BJ (cell line): ENCODE measurements around the gene HMCN1. TPM values are rescaled to one million over a fixed set of nuclear protein-coding genes. Genes with fewer than 3 reads are reported as not detected.
A peak's percentile ranks its signal among the peaks of the same experiment; 100 is the strongest.

Experiments
- CTCF ChIA-PET: fragments of 350-600 bp; formaldehyde crosslinking; extraction: SDS; loops from one replicate; lab custom pipeline; 2021; ENCODE audit warnings: antibody characterized with exemption, inconsistent platforms; lab: Yijun Ruan, JAX
- POLR2A ChIA-PET: fragments of 300-600 bp; sonication (Branson Sonifier 250); formaldehyde crosslinking; extraction: SDS; loops from one replicate; lab custom pipeline; 2021; ENCODE audit warnings: antibody characterized with exemption; lab: Charles Lee
- DNase-seq: peaks from one replicate; pipeline ENCODE4 v3.0.0-alpha.2; 2011; ENCODE audit warnings: low read depth
- H3K27me3 ChIP-seq: 2 replicates; pipeline ENCODE4 v1.6.0; 2011; ENCODE audit warnings: low read length; ENCODE audit not compliant: control insufficient read depth, insufficient read depth
- H3K36me3 ChIP-seq: 2 replicates; pipeline ENCODE4 v1.5.1; 2011; ENCODE audit warnings: low read length; ENCODE audit not compliant: control insufficient read depth, insufficient read depth
- H3K4me3 ChIP-seq: 2 replicates; pipeline ENCODE4 v1.5.1; 2011; ENCODE audit warnings: low read depth, mild to moderate bottlenecking, control low read depth, low read length
- CTCF ChIP-seq: IDR thresholded peaks from 2 replicates; pipeline ENCODE4 v1.5.1; 2011; ENCODE audit warnings: low read depth, mild to moderate bottlenecking, control low read depth, inconsistent platforms, low read length, moderate library complexity; ENCODE audit not compliant: insufficient read depth
- polyA plus RNA-seq: library from polyadenylated mRNA; depleted of rRNA; stranded (reverse); fragments of >200 nt; gene quantifications from 2 replicates; pipeline ENCODE4 v1.2.3, GENCODE V29; 2011

Gene HMCN1
- polyA plus RNA-seq, 1 experiment = 13.3 TPM

GRCh38 chr1:185971688-185972087 is 237.5 kb downstream of the HMCN1 start:
- no peak for TF ChIP-seq CTCF
- Histone ChIP-seq H3K4me3 (no peak overlapping the region), H3K27me3 (no peaks in the 10 kb centered on the region), H3K36me3 (no peaks in the 10 kb centered on the region)
- POLR2A ChIA-PET = no interaction called here
- DNase-seq = peak; percentile 59
- CTCF ChIA-PET = interaction anchor here (0.7 to 1.0 kb wide), 2 partner anchors 184 to 204 kb away, joined by 3 read pairs; no protein-coding TSS in a partner anchor

DNA sequence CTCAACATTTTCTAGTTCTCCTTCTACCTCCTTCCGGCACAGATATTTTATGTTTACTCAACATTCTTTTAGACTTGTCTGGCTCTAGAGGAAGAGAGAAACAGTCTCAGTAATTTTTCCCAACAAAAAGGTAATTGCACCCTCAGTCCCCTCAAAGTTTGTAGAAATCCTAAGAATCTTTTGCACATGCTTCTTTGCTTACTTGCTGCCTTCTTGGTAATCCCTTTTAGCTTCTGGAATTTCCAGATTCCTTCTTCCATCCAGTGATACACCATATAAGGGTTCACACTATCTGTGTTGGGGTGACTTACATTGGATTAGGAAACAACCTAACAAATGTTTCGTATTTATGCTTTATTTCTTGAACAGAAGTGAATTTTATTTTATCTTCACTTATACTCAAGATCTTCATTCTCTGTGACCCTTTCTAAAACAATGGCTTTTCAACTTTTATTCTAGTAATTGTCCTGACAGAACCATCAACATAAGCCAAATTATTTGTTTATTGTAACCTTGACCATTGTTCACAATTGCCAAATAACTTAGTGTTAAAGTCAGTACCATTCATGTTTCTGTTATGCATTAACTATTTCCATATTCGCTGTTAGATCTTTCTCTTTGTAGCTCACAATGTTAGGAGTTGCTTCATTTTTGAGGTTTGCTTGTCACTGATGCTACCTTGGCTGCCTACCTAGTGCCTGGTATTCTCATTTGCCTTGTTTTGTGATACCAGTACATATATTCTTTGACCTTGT is 238.1 kb downstream of the HMCN1 start:
- ChIA-PET POLR2A (no interaction called here), CTCF (interaction anchor here (0.7 to 1.0 kb wide), 2 partner anchors 183 to 205 kb away, joined by 3 read pairs; no protein-coding TSS in a partner anchor)
- no peak for DNase-seq
- Histone ChIP-seq H3K27me3 (no peaks in the 10 kb centered on the region), H3K36me3 (no peaks in the 10 kb centered on the region), H3K4me3 (no peak overlapping the region)
- TF ChIP-seq CTCF = no peak

GRCh38 chr1:185973645-185974044 is 239.5 kb downstream of the HMCN1 start:
- POLR2A ChIA-PET = interaction anchor here (1.0 kb wide), 1 partner anchor 119 kb away, joined by 4 read pairs; no protein-coding TSS in a partner anchor

GRCh38 chr1:185974367-185975170 is 240.4 kb downstream of the HMCN1 start:
- ChIA-PET CTCF (no interaction called here), POLR2A (no interaction called here)
- Histone ChIP-seq H3K36me3 (no peaks in the 10 kb centered on the region), H3K27me3 (no peaks in the 10 kb centered on the region), H3K4me3 (no peak overlapping the region)
- no peak for TF ChIP-seq CTCF
- no peak for DNase-seq

More at GRCh38 chr1:185973645-185974044, 239.5 kb downstream of the HMCN1 start:
- no peaks in the 10 kb centered on the region for H3K27me3 ChIP-seq
- no peak for TF ChIP-seq CTCF
- H3K36me3 ChIP-seq = no peaks in the 10 kb centered on the region
- CTCF ChIA-PET = no interaction called here
- DNase-seq = peak; percentile 79
- no peak overlapping the region for H3K4me3 ChIP-seq

GRCh38 chr1:185980891-185981290 is 246.7 kb downstream of the HMCN1 start:
- no peak for TF ChIP-seq CTCF
- H3K4me3 ChIP-seq = no peak overlapping the region
- H3K36me3 ChIP-seq = no peaks in the 10 kb centered on the region
- ChIA-PET CTCF (interaction anchor here (1.1 kb wide), 1 partner anchor 12 kb away, joined by 3 read pairs; no protein-coding TSS in a partner anchor), POLR2A (no interaction called here)
- H3K27me3 ChIP-seq = no peaks in the 10 kb centered on the region
- no peak for DNase-seq
